Measurements from ENCODE around the gene ANAPC7.

ANAPC7 gene

GRCh38 chr12:110373425-110373824 lies 30.1 kb downstream of the ANAPC7 start:
- no peak overlapping the region for H2AFZ ChIP-seq (ENCODE audit: low read length)
- H3K36me3 ChIP-seq (ENCODE audit: insufficient read depth, low read length): peaks cover 73% of the 10 kb centered on the region; the same call in 1 of the 2 replicates
- H3K9me2 ChIP-seq (replicated peaks; ENCODE audit: low read depth, low read length): no peaks in the 10 kb centered on the region
- H3K27me3 ChIP-seq (ENCODE audit: insufficient read depth, low read length, poor library complexity, severe bottlenecking): no peaks in the 10 kb centered on the region
- no peak overlapping the region for H3K9ac ChIP-seq (ENCODE audit: low read depth, low read length, poor library complexity, severe bottlenecking)
- no peaks in the 10 kb centered on the region for H3K9me3 ChIP-seq (ENCODE audit: insufficient read depth, low read depth, low read length)
- no peak for TF ChIP-seq EZH2phosphoT487 (IDR thresholded peaks at IDR 0.05; ENCODE audit: borderline replicate concordance)
- no peak for TF ChIP-seq CTCF (conservative IDR thresholded peaks at IDR 0.05; ENCODE audit: low read length)
- no peaks in the 10 kb centered on the region for H3K79me2 ChIP-seq (ENCODE audit: insufficient read depth, low read length)
- H3K4me3 ChIP-seq (ENCODE audit: low read length, poor library complexity, severe bottlenecking): no peak overlapping the region
- no peaks in the 10 kb centered on the region for H3F3A ChIP-seq (ENCODE audit: low read depth)
- H3K4me1 ChIP-seq (ENCODE audit: insufficient read depth, low read length, poor library complexity, severe bottlenecking): no peaks in the 10 kb centered on the region
- no peak overlapping the region for H3K4me2 ChIP-seq (ENCODE audit: low read depth, low read length, poor library complexity, severe bottlenecking)
- H4K20me1 ChIP-seq (ENCODE audit: insufficient read depth, low read length, poor library complexity, severe bottlenecking): no peaks in the 10 kb centered on the region

- Histone ChIP-seq H3K4me3 (ENCODE audit: low read length, poor library complexity, severe bottlenecking) (no peak overlapping the region), H3K9ac (ENCODE audit: low read depth, low read length, poor library complexity, severe bottlenecking) (no peak overlapping the region), H3K79me2 (ENCODE audit: insufficient read depth, low read length) (no peaks in the 10 kb centered on the region), H3F3A (ENCODE audit: low read depth) (no peaks in the 10 kb centered on the region), H3K36me3 (ENCODE audit: insufficient read depth, low read length) (peaks cover 70% of the 10 kb centered on the region; the same call in 1 of the 2 replicates), H3K9me3 (ENCODE audit: insufficient read depth, low read depth, low read length) (no peaks in the 10 kb centered on the region), H2AFZ (ENCODE audit: low read length) (no peak overlapping the region), H3K9me2 (replicated peaks; ENCODE audit: low read depth, low read length) (no peaks in the 10 kb centered on the region), H4K20me1 (ENCODE audit: insufficient read depth, low read length, poor library complexity, severe bottlenecking) (no peaks in the 10 kb centered on the region), H3K27me3 (ENCODE audit: insufficient read depth, low read length, poor library complexity, severe bottlenecking) (no peaks in the 10 kb centered on the region), H3K4me1 (ENCODE audit: insufficient read depth, low read length, poor library complexity, severe bottlenecking) (no peaks in the 10 kb centered on the region), H3K4me2 (ENCODE audit: low read depth, low read length, poor library complexity, severe bottlenecking) (no peak overlapping the region)
- TF ChIP-seq CTCF (conservative IDR thresholded peaks at IDR 0.05; ENCODE audit: low read length) (no peak), EZH2phosphoT487 (IDR thresholded peaks at IDR 0.05; ENCODE audit: borderline replicate concordance) (no peak)
Observed at GRCh38 chr12:110373025-110373424, 30.5 kb downstream of the ANAPC7 start.

GRCh38 chr12:110372056-110372425 lies 31.5 kb downstream of the ANAPC7 start:
- H3K9me3 ChIP-seq (ENCODE audit: insufficient read depth, low read depth, low read length): no peaks in the 10 kb centered on the region
- no peak overlapping the region for H3K4me3 ChIP-seq (ENCODE audit: low read length, poor library complexity, severe bottlenecking)
- H3K4me2 ChIP-seq (ENCODE audit: low read depth, low read length, poor library complexity, severe bottlenecking): no peak overlapping the region
- no peak overlapping the region for H2AFZ ChIP-seq (ENCODE audit: low read length)
- no peaks in the 10 kb centered on the region for H3F3A ChIP-seq (ENCODE audit: low read depth)
- TF ChIP-seq EZH2phosphoT487 (IDR thresholded peaks at IDR 0.05; ENCODE audit: borderline replicate concordance) (no peak), CTCF (conservative IDR thresholded peaks at IDR 0.05; ENCODE audit: low read length) (no peak)
- peaks cover 62% of the 10 kb centered on the region; the same call in 1 of the 2 replicates for H3K36me3 ChIP-seq (ENCODE audit: insufficient read depth, low read length)
- H3K9me2 ChIP-seq (replicated peaks; ENCODE audit: low read depth, low read length): no peaks in the 10 kb centered on the region
- H3K27me3 ChIP-seq (ENCODE audit: insufficient read depth, low read length, poor library complexity, severe bottlenecking): no peaks in the 10 kb centered on the region
- no peaks in the 10 kb centered on the region for H3K4me1 ChIP-seq (ENCODE audit: insufficient read depth, low read length, poor library complexity, severe bottlenecking)
- no peaks in the 10 kb centered on the region for H4K20me1 ChIP-seq (ENCODE audit: insufficient read depth, low read length, poor library complexity, severe bottlenecking)
- no peaks in the 10 kb centered on the region for H3K79me2 ChIP-seq (ENCODE audit: insufficient read depth, low read length)
- H3K9ac ChIP-seq (ENCODE audit: low read depth, low read length, poor library complexity, severe bottlenecking): no peak overlapping the region

All from Loucy (cell line).